A549 (cell line): ENCODE measurements around the gene CDC6.

Experiments used
- BHLHE40 ChIP-seq: IDR thresholded peaks from 2 replicates; pipeline ENCODE4 v1.6.1; 2012; ENCODE audit warnings: low read depth, low read length, inconsistent platforms
- CHD4 ChIP-seq: fragments of 200-600 bp; sonication (generic); IDR thresholded peaks from 2 replicates; pipeline ENCODE4 v1.6.1; 2016; ENCODE audit warnings: antibody characterized with exemption, mild to moderate bottlenecking, borderline replicate concordance
- EP300 ChIP-seq, 2 experiments: fragments of >200 bp; sonication (Bioruptor Twin); formaldehyde crosslinking; IDR thresholded peaks; 2 replicates in 1 of 2; 3 replicates in 1 of 2; pipeline ENCODE4 v1.6.1; 2016 to 2017
- HDAC2 ChIP-seq: fragments of 200-600 bp; sonication (generic); IDR thresholded peaks from 2 replicates; pipeline ENCODE4 v1.6.1; 2016
- HOXA7 ChIP-seq: fragments of 250-450 bp; sonication (Bioruptor Pico); IDR thresholded peaks from 2 replicates; pipeline ENCODE4 v1.5.0; 2020; ENCODE audit warnings: mild to moderate bottlenecking, moderate library complexity
- MYC ChIP-seq: IDR thresholded peaks from 2 replicates; pipeline ENCODE4 v1.6.1; 2012; ENCODE audit warnings: mild to moderate bottlenecking, inconsistent platforms, low read length, improper control_type of control experiment, borderline replicate concordance
- POLR2A ChIP-seq: IDR thresholded peaks from 2 replicates; pipeline ENCODE4 v1.6.1; 2012; ENCODE audit warnings: mild to moderate bottlenecking, low read length
- RAD21 ChIP-seq, 2 experiments: fragments of >200 bp in 1 of 2; sonication (Bioruptor Twin) in 1 of 2; formaldehyde crosslinking in 1 of 2; IDR thresholded peaks in 1 of 2; conservative IDR thresholded peaks in 1 of 2; 2 replicates in 1 of 2; 3 replicates in 1 of 2; pipeline ENCODE4 v1.6.1; 2012 to 2018; ENCODE audit warnings: inconsistent platforms in 1 of 2
- TF ChIP-seq, protein P1 (sequence below): fragments of >200 bp; sonication (Bioruptor Twin); formaldehyde crosslinking; IDR thresholded peaks from 3 replicates; pipeline ENCODE4 v1.5.1; 2016
- TF ChIP-seq, protein P2 (sequence below): fragments of 450-650 bp; IDR thresholded peaks from 2 replicates; pipeline ENCODE4 v1.6.1; 2014; ENCODE audit warnings: antibody characterized with exemption

DNA sequence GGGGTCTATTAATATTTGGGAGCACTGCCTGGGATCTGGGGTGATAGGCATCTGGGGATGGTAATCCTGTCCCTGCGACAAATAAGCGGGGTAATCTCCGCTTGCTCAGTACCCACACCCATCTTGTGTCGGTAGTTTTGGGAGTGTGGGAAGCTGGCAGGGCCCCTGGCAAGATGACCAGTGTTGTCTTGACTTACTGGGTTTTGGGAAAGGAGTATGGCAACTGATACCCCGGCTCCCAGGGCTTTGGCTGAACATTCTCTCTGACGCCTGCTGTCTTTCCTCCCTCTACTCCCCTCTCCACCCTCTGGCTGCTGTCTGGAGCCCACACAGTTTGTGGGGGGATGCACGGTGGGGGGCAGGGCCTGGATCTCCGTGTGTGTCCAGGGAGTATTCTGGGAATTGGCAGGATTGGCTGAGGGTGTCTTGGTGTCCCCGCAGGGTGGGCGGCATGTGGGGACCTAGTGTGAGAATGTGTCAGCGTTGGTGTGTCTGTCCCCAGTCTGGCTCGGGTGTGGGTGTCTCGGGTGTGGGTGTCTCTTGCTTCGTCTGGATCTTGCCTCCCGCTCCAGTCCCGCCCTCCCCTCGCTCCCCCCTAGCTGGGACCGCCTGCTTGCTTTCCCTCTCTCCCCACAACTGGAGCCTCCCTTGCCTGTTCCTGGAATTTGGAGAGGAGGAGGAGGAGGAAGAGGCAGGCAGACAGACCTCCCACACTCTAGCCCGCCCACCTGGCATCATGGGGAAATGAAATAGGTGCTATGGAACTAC lies 33.3 kb downstream of the CDC6 start:
- TF ChIP-seq, protein P1, sequence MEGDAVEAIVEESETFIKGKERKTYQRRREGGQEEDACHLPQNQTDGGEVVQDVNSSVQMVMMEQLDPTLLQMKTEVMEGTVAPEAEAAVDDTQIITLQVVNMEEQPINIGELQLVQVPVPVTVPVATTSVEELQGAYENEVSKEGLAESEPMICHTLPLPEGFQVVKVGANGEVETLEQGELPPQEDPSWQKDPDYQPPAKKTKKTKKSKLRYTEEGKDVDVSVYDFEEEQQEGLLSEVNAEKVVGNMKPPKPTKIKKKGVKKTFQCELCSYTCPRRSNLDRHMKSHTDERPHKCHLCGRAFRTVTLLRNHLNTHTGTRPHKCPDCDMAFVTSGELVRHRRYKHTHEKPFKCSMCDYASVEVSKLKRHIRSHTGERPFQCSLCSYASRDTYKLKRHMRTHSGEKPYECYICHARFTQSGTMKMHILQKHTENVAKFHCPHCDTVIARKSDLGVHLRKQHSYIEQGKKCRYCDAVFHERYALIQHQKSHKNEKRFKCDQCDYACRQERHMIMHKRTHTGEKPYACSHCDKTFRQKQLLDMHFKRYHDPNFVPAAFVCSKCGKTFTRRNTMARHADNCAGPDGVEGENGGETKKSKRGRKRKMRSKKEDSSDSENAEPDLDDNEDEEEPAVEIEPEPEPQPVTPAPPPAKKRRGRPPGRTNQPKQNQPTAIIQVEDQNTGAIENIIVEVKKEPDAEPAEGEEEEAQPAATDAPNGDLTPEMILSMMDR = no peak
- TF ChIP-seq MYC = no peak
- no peak for TF ChIP-seq HDAC2
- TF ChIP-seq CHD4 = no peak
- TF ChIP-seq POLR2A = no peak
- TF ChIP-seq, protein P2, sequence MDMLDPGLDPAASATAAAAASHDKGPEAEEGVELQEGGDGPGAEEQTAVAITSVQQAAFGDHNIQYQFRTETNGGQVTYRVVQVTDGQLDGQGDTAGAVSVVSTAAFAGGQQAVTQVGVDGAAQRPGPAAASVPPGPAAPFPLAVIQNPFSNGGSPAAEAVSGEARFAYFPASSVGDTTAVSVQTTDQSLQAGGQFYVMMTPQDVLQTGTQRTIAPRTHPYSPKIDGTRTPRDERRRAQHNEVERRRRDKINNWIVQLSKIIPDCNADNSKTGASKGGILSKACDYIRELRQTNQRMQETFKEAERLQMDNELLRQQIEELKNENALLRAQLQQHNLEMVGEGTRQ = no peak
- no peak for TF ChIP-seq RAD21 (conservative IDR thresholded peaks at IDR 0.05 in 1 of 2, IDR thresholded peaks at IDR 0.05 in 1 of 2)
- TF ChIP-seq EP300 (IDR thresholded peaks at IDR 0.05) = no peak
- TF ChIP-seq BHLHE40 = no peak
- no peak for TF ChIP-seq HOXA7
